Keratinocyte (primary cell): Measurements from ENCODE around the gene CHST8.

Experiments
- EZH2 ChIP-seq: IDR thresholded peaks from one replicate; pipeline ENCODE4 v1.6.1; 2012; ENCODE audit warnings: inconsistent platforms, mild to moderate bottlenecking, low read length, moderate library complexity
- TF ChIP-seq, protein P1 (sequence below), 3 experiments: IDR thresholded peaks in 1 of 3; conservative IDR thresholded peaks in 1 of 3; optimal IDR thresholded peaks in 1 of 3; 2 replicates in 2 of 3; 3 replicates in 1 of 3; pipeline versions ENCODE3 to v1.5.1; 2011; ENCODE audit warnings: low read length in 3 of 3, mild to moderate bottlenecking in 3 of 3, moderate library complexity in 2 of 3, control low read depth in 1 of 3, inconsistent platforms in 1 of 3; ENCODE audit not compliant: insufficient read depth in 2 of 3; ENCODE audit errors: extremely low read depth in 1 of 3

GRCh38 chr19:33800012-33800680, 178.4 kb downstream of the CHST8 start:
- TF ChIP-seq, protein P1, sequence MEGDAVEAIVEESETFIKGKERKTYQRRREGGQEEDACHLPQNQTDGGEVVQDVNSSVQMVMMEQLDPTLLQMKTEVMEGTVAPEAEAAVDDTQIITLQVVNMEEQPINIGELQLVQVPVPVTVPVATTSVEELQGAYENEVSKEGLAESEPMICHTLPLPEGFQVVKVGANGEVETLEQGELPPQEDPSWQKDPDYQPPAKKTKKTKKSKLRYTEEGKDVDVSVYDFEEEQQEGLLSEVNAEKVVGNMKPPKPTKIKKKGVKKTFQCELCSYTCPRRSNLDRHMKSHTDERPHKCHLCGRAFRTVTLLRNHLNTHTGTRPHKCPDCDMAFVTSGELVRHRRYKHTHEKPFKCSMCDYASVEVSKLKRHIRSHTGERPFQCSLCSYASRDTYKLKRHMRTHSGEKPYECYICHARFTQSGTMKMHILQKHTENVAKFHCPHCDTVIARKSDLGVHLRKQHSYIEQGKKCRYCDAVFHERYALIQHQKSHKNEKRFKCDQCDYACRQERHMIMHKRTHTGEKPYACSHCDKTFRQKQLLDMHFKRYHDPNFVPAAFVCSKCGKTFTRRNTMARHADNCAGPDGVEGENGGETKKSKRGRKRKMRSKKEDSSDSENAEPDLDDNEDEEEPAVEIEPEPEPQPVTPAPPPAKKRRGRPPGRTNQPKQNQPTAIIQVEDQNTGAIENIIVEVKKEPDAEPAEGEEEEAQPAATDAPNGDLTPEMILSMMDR (optimal IDR thresholded peaks at IDR 0.05 in 1 of 3, IDR thresholded peaks at IDR 0.05 in 1 of 3, conservative IDR thresholded peaks at IDR 0.05 in 1 of 3; ENCODE audit: extremely low read depth in 1 of 3, insufficient read depth in 2 of 3, low read length in 3 of 3) = no peak
- TF ChIP-seq EZH2 = no peak
